ENCODE results near the gene CSNK2A2. TPM values are rescaled to one million over a fixed set of nuclear protein-coding genes. Genes with fewer than 3 reads are reported as not detected.

Gene CSNK2A2
- total and polyA plus RNA-seq, 4 donors: 18.6 to 74.7 (median 41.0) TPM

DNA sequence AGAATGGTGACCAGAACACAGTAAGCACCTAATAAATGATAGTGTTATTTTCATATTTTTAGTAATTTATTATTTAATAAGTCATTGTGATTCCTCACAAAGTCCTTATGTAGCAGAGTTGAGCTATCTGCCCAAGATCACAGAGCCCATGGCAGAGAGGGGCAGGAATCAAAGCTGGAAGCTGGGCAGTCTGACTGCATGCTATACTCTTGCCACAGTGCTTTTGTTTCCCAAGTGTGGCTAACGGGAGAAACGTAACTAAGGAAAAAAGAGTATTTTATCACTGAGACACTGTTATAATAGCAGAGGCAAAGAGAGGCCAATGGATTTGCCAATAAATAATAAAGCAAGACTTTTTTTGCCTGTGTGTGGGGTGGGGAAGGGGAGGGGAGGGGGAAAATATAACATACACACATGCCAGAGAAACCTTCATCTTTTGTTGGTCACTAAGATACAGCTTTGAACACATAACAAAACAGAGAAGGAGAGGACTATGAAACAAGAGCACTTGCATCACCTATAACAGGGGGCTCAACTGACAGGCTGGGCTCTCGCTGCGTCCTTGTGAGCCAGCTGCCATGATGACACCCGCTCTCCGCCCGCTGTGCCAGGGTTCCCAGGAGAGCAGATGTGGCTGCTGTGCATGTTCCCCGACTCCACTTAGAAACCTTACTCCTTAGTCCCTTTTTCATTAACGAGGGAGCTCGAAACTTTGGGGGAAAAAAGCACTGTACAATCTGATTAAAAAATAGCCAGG lies 10.1 kb downstream of the CSNK2A2 start:
- Histone ChIP-seq H3K9me3 (ENCODE audit: control insufficient read depth in 4 of 4, insufficient read depth in 3 of 4, low read length in 3 of 4) (no peaks in the 10 kb centered on the region), H3K4me3 (no peak overlapping the region), H3K4me1 (ENCODE audit: control insufficient read depth in 5 of 5, insufficient read depth in 5 of 5, low read length in 5 of 5) (peaks cover 0 to 12% (median 0%) of the 10 kb centered on the region in 5 donors), H3K27ac (ENCODE audit: low read depth in 1 of 2, low read length in 1 of 2) (peak overlapping the region in 1 of 2 donors; percentile 56), H3K9ac (ENCODE audit: insufficient read depth in 1 of 2, low read length in 2 of 2) (no peak overlapping the region), H3K36me3 (ENCODE audit: control insufficient read depth in 4 of 4, insufficient read depth in 4 of 4, low read length in 4 of 4) (peaks cover 16 to 62% (median 40%) of the 10 kb centered on the region in 4 donors), H3K27me3 (ENCODE audit: control insufficient read depth in 3 of 3, insufficient read depth in 3 of 3, low read length in 2 of 3) (no peaks in the 10 kb centered on the region)
- ATAC-seq (ENCODE audit: insufficient read depth, low FRiP score): no peak
- TF ChIP-seq CTCF (IDR thresholded peaks at IDR 0.05; ENCODE audit: control extremely low read depth, extremely low read depth): no peak
- WGBS, 2 donors: 87 to 88% methylated on average over 10 of the region's 10 CpGs
- no peak for DNase-seq

- peak in 2 of 3 donors; percentile 7 to 20 for DNase-seq
- no peak overlapping the region for H3K27ac ChIP-seq (ENCODE audit: low read depth in 1 of 2, low read length in 1 of 2)
- no peaks in the 10 kb centered on the region for H3K27me3 ChIP-seq (ENCODE audit: control insufficient read depth in 3 of 3, insufficient read depth in 3 of 3, low read length in 2 of 3)
- H3K4me3 ChIP-seq: no peak overlapping the region
- peaks cover 0 to 12% (median 0%) of the 10 kb centered on the region in 5 donors for H3K4me1 ChIP-seq (ENCODE audit: control insufficient read depth in 5 of 5, insufficient read depth in 5 of 5, low read length in 5 of 5)
- TF ChIP-seq CTCF (IDR thresholded peaks at IDR 0.05; ENCODE audit: control extremely low read depth, extremely low read depth): no peak
- H3K36me3 ChIP-seq (ENCODE audit: control insufficient read depth in 4 of 4, insufficient read depth in 4 of 4, low read length in 4 of 4): peaks cover 17 to 58% (median 41%) of the 10 kb centered on the region in 4 donors
- no peak overlapping the region for H3K9ac ChIP-seq (ENCODE audit: insufficient read depth in 1 of 2, low read length in 2 of 2)
- ATAC-seq (ENCODE audit: insufficient read depth, low FRiP score): no peak
- H3K9me3 ChIP-seq (ENCODE audit: control insufficient read depth in 4 of 4, insufficient read depth in 3 of 4, low read length in 3 of 4): no peaks in the 10 kb centered on the region
These were observed 10.8 kb downstream of the CSNK2A2 start for GRCh38 chr16:58187092-58187491.

DNA sequence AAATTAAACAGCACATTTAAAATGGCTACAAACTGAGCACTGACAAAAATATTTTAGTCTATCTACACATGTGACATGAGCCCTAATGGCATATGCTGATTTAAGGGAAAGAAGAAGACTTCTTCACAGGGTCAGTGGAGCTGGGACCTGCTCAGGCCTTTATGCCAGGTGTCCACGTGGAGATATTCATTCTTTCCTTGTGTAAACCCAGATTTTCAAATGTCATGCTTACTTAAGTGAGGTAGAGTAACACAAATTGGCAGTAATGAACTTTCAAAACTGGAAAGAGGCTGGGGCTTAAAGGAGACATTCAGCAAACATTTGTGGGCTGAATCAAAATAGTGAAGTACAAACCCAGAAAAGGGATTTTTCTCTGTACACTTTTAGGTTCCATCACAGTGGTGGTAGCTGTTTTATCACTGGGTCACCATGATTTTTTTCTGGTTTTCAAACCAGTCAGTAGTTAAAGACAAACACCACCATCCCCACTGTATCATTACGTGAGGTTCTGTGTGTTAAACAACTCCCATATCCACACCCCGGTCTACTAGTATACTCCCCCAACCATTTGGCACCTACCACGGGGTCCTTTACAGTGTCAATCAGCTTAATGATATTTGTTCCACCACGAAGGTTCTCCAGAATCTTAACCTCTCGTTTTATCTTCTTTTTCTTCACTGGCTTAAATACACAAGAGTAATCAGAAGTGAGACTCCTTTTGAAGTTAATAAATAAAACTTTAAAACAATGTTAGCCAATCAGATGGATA lies 11.5 kb downstream of the CSNK2A2 start:
- 60 to 82% methylated on average over 6 of the region's 6 CpGs for WGBS, 2 donors
- ATAC-seq (ENCODE audit: insufficient read depth, low FRiP score) (no peak), DNase-seq (peak in 1 of 3 donors; percentile 17)
- Histone ChIP-seq H3K4me1 (ENCODE audit: control insufficient read depth in 5 of 5, insufficient read depth in 5 of 5, low read length in 5 of 5) (peaks cover 0 to 12% (median 0%) of the 10 kb centered on the region in 5 donors), H3K4me3 (no peak overlapping the region), H3K27ac (ENCODE audit: low read depth in 1 of 2, low read length in 1 of 2) (no peak overlapping the region), H3K9ac (ENCODE audit: insufficient read depth in 1 of 2, low read length in 2 of 2) (no peak overlapping the region), H3K27me3 (ENCODE audit: control insufficient read depth in 3 of 3, insufficient read depth in 3 of 3, low read length in 2 of 3) (no peaks in the 10 kb centered on the region), H3K36me3 (ENCODE audit: control insufficient read depth in 4 of 4, insufficient read depth in 4 of 4, low read length in 4 of 4) (peaks cover 18 to 52% (median 37%) of the 10 kb centered on the region in 4 donors), H3K9me3 (ENCODE audit: control insufficient read depth in 4 of 4, insufficient read depth in 3 of 4, low read length in 3 of 4) (no peaks in the 10 kb centered on the region)
- no peak for TF ChIP-seq CTCF (IDR thresholded peaks at IDR 0.05; ENCODE audit: control extremely low read depth, extremely low read depth)

Measured in lung (tissue), 12 donors.